HepG2 (cell line): Measurements from ENCODE around the gene SLC22A14. TPM values are rescaled to one million over a fixed set of nuclear protein-coding genes. Genes with fewer than 3 reads are reported as not detected.

Experiments
- ATAC-seq: fragments of 200-7000 bp; cut with Tn5 transposase; 3 replicates; pipeline ENCODE4 v1.9.1; 2020; ENCODE audit warnings: mild to moderate bottlenecking, moderate library complexity
- BruUV-seq: library from RNA; stranded (reverse); fragments of 400-500 nt; replicated peaks from 2 replicates; lab custom pipeline; 2021; lab: Mats Ljungman, UMichigan
- CTCF ChIA-PET: fragments of 300-600 bp; formaldehyde crosslinking; extraction: SDS; loops from one replicate; lab custom pipeline; 2021; ENCODE audit warnings: low total read pairs, inconsistent platforms, low intra/inter-chr PET ratio; lab: Yijun Ruan, JAX
- POLR2A ChIA-PET: fragments of 350-600 bp; sonication (Branson Sonifier 250); formaldehyde crosslinking; loops from one replicate; lab custom pipeline; 2020; ENCODE audit warnings: antibody characterized with exemption, inconsistent platforms; lab: Yijun Ruan, JAX
- DNase-seq: peaks from one replicate; pipeline ENCODE4 v3.0.0-alpha.2; 2015; ENCODE audit warnings: low spot score
- FAIRE-seq: peaks from 3 replicates; lab custom pipeline; 2011; peaks lifted over from hg19 to GRCh38; lab: Jason Lieb, UNC
- H2AFZ ChIP-seq: one replicate; pipeline ENCODE4 v1.6.1; 2011; ENCODE audit warnings: low read length, inconsistent platforms
- H3K27ac ChIP-seq: fragments of 300-600 bp; 3 replicates; pipeline ENCODE4 v1.8.0; 2011; ENCODE audit warnings: mixed run types, mild to moderate bottlenecking, mixed read lengths, low read length, inconsistent platforms; ENCODE audit not compliant: insufficient read depth; ENCODE audit errors: extremely low read length
- H3K27me3 ChIP-seq, 2 experiments: fragments of 200-600 bp in 1 of 2; 2 replicates in 1 of 2; 3 replicates in 1 of 2; pipeline versions ENCODE4 v1.6.0 to v1.8.0; 2011; ENCODE audit warnings: low read length in 2 of 2, mild to moderate bottlenecking in 2 of 2, moderate library complexity in 2 of 2, inconsistent platforms in 1 of 2; ENCODE audit not compliant: insufficient read depth in 2 of 2, control insufficient read depth in 1 of 2
- H3K36me3 ChIP-seq, 2 experiments: fragments of 200-600 bp in 1 of 2; replicated peaks in 1 of 2; 2 replicates in 1 of 2; 3 replicates in 1 of 2; pipeline versions ENCODE4 v1.5.1 to v1.8.0; 2011; ENCODE audit warnings: low read length in 2 of 2, inconsistent platforms in 1 of 2; ENCODE audit not compliant: insufficient read depth in 2 of 2, control insufficient read depth in 1 of 2
- H3K4me1 ChIP-seq: 2 replicates; pipeline ENCODE4 v1.5.1; 2012; ENCODE audit warnings: low read length, inconsistent platforms; ENCODE audit not compliant: insufficient read depth
- H3K4me2 ChIP-seq: 2 replicates; pipeline ENCODE4 v1.6.0; 2011; ENCODE audit warnings: low read depth, low read length, inconsistent platforms
- H3K4me3 ChIP-seq, 3 experiments: fragments of 200-600 bp in 1 of 3; sonication (generic), shearing (Covaris generic) in 1 of 3; replicated peaks in 1 of 3; 2 replicates each; pipeline ENCODE4 v1.5.1; 2011 to 2016; ENCODE audit warnings: low read length in 3 of 3, inconsistent platforms in 2 of 3, low read depth in 2 of 3, mild to moderate bottlenecking in 2 of 3, control low read depth in 1 of 3, mixed read lengths in 1 of 3; ENCODE audit not compliant: insufficient read depth in 1 of 3
- H3K79me2 ChIP-seq: one replicate; pipeline ENCODE4 v1.6.1; 2011; ENCODE audit warnings: low read length, inconsistent platforms; ENCODE audit not compliant: insufficient read depth
- H3K9ac ChIP-seq: 2 replicates; pipeline ENCODE4 v1.6.0; 2011; ENCODE audit warnings: mild to moderate bottlenecking, low read depth, low read length, inconsistent platforms; ENCODE audit not compliant: insufficient read depth
- H3K9me3 ChIP-seq: 2 replicates; pipeline ENCODE4 v1.5.1; 2012; ENCODE audit warnings: mild to moderate bottlenecking, low read length
- H4K20me1 ChIP-seq: 2 replicates; pipeline ENCODE4 v1.6.0; 2011; ENCODE audit warnings: inconsistent platforms, mild to moderate bottlenecking, low read length, moderate library complexity; ENCODE audit not compliant: insufficient read depth
- ATF7 ChIP-seq, 2 experiments: fragments of 450-650 bp in 1 of 2; sonication (generic) in 1 of 2; formaldehyde crosslinking in 1 of 2; IDR thresholded peaks; 2 replicates each; pipeline versions ENCODE4 v1.4.0 to v1.6.1; 2016 to 2020; ENCODE audit warnings: antibody characterized with exemption in 1 of 2, mild to moderate bottlenecking in 1 of 2, missing genetic modification reagents in 1 of 2
- CTCF ChIP-seq: sonication (generic); formaldehyde crosslinking; IDR thresholded peaks from 2 replicates; pipeline ENCODE4 v1.5.0; 2020; ENCODE audit warnings: mild to moderate bottlenecking, missing genetic modification reagents, moderate library complexity
- NONO ChIP-seq, 2 experiments: fragments of 450-650 bp in 1 of 2; sonication (generic) in 1 of 2; formaldehyde crosslinking in 1 of 2; IDR thresholded peaks in 1 of 2; conservative IDR thresholded peaks in 1 of 2; 2 replicates each; pipeline versions ENCODE4 v1.6.1 to v1.8.0; 2017 to 2022; ENCODE audit warnings: mild to moderate bottlenecking in 1 of 2, missing genetic modification reagents in 1 of 2, moderate library complexity in 1 of 2
- ZNF510 ChIP-seq: sonication (generic); formaldehyde crosslinking; IDR thresholded peaks from 2 replicates; pipeline ENCODE4 v1.4.0; 2020; ENCODE audit warnings: low read depth, mild to moderate bottlenecking, missing genetic modification reagents
- WGBS: methylation state at CpG from one replicate; pipeline ENCODE4 v1.1.6; 2017; ENCODE audit warnings: low lambda C conversion rate; 5-methylcytosine and 5-hydroxymethylcytosine counted together
- in situ Hi-C: cut with HindIII; loops from 2 replicates; pipeline ENCODE4 v1.10.0; 2017; ENCODE audit warnings: low pct_unique_long_range_greater_than_20kb; ENCODE audit not compliant: extremely low pct_ligation_motif_present
- intact Hi-C: fragments of 100-400 bp; cut with micrococcal nuclease; formaldehyde crosslinking; loops from one replicate; pipeline ENCODE4 v1.10.0; 2022; ENCODE audit not compliant: unreplicated experiment
- polyA plus RNA-seq, 8 experiments: library from polyadenylated mRNA; depleted of rRNA in 3 of 8; stranded (reverse) in 7 of 8; unstranded in 1 of 8; fragments of >200 nt; fragmentation: Illumina TruSeq in 4 of 8; extraction: Trizol in 4 of 8; gene quantifications; 2 replicates each; pipeline versions ENCODE4 v1.2.1 to v1.2.3, GENCODE V29; 2011 to 2016; ENCODE audit warnings: low read depth in 4 of 8, missing spikeins in 1 of 8, mixed read lengths in 1 of 8; ENCODE audit not compliant: insufficient read depth in 1 of 8
- total RNA-seq, 5 experiments: library from RNA; depleted of rRNA; stranded (reverse); fragments of >200 nt; fragmentation: Illumina TruSeq; extraction: Trizol; gene quantifications; 2 replicates each; pipeline ENCODE4 v1.2.3, GENCODE V29; 2016; ENCODE audit warnings: low read depth in 1 of 5

Gene SLC22A14
- total and polyA plus RNA-seq, 2 of the 13 experiments (the other 11 are each of a cell fraction or from before 2014, with no cell fraction given) = 0.03 TPM; not detected in 1

- H4K20me1 ChIP-seq = no peaks in the 10 kb centered on the region
- no peaks in the 10 kb centered on the region for H3K4me1 ChIP-seq
- H3K4me2 ChIP-seq = no peak overlapping the region
- DNase-seq (no peak), ATAC-seq (no peak), FAIRE-seq (no peak)
- in situ Hi-C loops (no loop called here), intact Hi-C loops (no loop called here)
- no peaks in the 10 kb centered on the region for H3K9me3 ChIP-seq
- CTCF ChIA-PET = interaction anchor here (1.1 kb wide), 1 partner anchor 180 kb away, joined by 3 read pairs; no protein-coding TSS in a partner anchor
- H3K79me2 ChIP-seq = no peaks in the 10 kb centered on the region
- no TSS peak for BruUV-seq
- no peak overlapping the region for H3K4me3 ChIP-seq
- no peak overlapping the region for H2AFZ ChIP-seq
- H3K27ac ChIP-seq = no peak overlapping the region
- H3K27me3 ChIP-seq = peaks cover 0 to 3% of the 10 kb centered on the region in 2 experiments; a peak in 1 of 5 replicates
- TF ChIP-seq NONO (IDR thresholded peaks at IDR 0.05) = no peak
- TF ChIP-seq NONO (CRISPR knock-in tag; conservative IDR thresholded peaks at IDR 0.05) = no peak
- TF ChIP-seq ATF7 (IDR thresholded peaks at IDR 0.05) = peak; percentile 71
- TF ChIP-seq ATF7 (CRISPR knock-in tag; IDR thresholded peaks at IDR 0.05) = no peak
- no peaks in the 10 kb centered on the region for H3K36me3 ChIP-seq
- POLR2A ChIA-PET = interaction anchor here (1.0 kb wide), 1 partner anchor 180 kb away, joined by 3 read pairs; no protein-coding TSS in a partner anchor
- no peak overlapping the region for H3K9ac ChIP-seq
Measured at GRCh38 chr3:38297537-38297936, 15.4 kb downstream of the SLC22A14 start.

GRCh38 chr3:38297947-38298711 lies 16.0 kb downstream of the SLC22A14 start:
- H3K4me3 ChIP-seq = no peak overlapping the region
- H3K79me2 ChIP-seq = no peaks in the 10 kb centered on the region
- DNase-seq (no peak), FAIRE-seq (no peak), ATAC-seq (peak; percentile 59; the same call in 2 of the 3 replicates)
- H3K4me1 ChIP-seq = no peaks in the 10 kb centered on the region
- no peak overlapping the region for H3K4me2 ChIP-seq
- TF ChIP-seq ZNF510 (CRISPR knock-in tag) (no peak), CTCF (peak; percentile 15; the same call in 1 of the 2 replicates)
- ChIA-PET CTCF (interaction anchor here (1.1 kb wide), 1 partner anchor 181 kb away, joined by 3 read pairs; no protein-coding TSS in a partner anchor), POLR2A (interaction anchor here (1.0 kb wide), 1 partner anchor 180 kb away, joined by 3 read pairs; no protein-coding TSS in a partner anchor)
- BruUV-seq = no TSS peak
- in situ Hi-C loops (no loop called here), intact Hi-C loops (no loop called here)
- no peak overlapping the region for H3K27ac ChIP-seq
- WGBS = 41% methylated on average over 5 of the region's 5 CpGs
- no peak overlapping the region for H2AFZ ChIP-seq
- H3K27me3 ChIP-seq = peaks cover 0 to 3% of the 10 kb centered on the region in 2 experiments; a peak in 1 of 5 replicates
- H4K20me1 ChIP-seq = no peaks in the 10 kb centered on the region
- no peaks in the 10 kb centered on the region for H3K9me3 ChIP-seq
- no peak overlapping the region for H3K9ac ChIP-seq
- H3K36me3 ChIP-seq = no peaks in the 10 kb centered on the region
